HG03520 (cell line): ENCODE data around the gene CARTPT.

Experiments
- ATAC-seq: cut with Tn5 transposase; IDR thresholded peaks from one replicate; pipeline ENCODE4 v1.9.1; 2021; ENCODE audit warnings: mild to moderate bottlenecking, moderate library complexity; ENCODE audit not compliant: unreplicated experiment

The CARTPT gene

GRCh38 chr5:71719063-71719964, at the start of gene CARTPT:
Gene CARTPT (plus strand): TSS chr5:71719275. CDS start chr5:71719294, 19 bp downstream.
- no peak for ATAC-seq

- ATAC-seq: no peak
Measured at GRCh38 chr5:71677977-71678376, 41.1 kb upstream of the CARTPT start.

- no peak for ATAC-seq
Measured at GRCh38 chr5:71679714-71680113, 39.4 kb upstream of the CARTPT start.

GRCh38 chr5:71680510-71680909, 38.6 kb upstream of the CARTPT start:
- ATAC-seq: no peak

DNA sequence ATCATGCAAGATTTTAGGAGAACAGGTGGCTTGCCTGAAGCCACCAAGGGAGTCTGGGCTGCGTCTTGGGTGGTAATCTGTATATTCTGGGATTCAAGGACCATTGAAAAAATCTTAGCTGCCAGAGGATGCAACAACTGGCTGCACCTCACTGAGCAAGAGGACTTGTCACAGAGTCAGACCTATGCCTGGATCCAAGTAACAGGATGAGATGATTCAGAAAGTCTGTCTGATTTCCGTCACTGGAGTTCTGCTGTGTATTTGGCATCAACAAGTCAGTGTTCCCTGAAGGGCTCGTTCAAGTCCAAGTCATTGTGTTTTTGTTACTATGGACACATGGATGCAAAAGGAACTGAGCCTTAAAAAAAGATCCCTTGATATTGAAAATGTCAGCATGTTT, 37.8 kb upstream of the CARTPT start:
- ATAC-seq: no peak

GRCh38 chr5:71684309-71684708, 34.8 kb upstream of the CARTPT start:
- ATAC-seq: no peak

GRCh38 chr5:71693828-71694427, 25.1 kb upstream of the CARTPT start:
- no peak for ATAC-seq

GRCh38 chr5:71695071-71695470, 24.0 kb upstream of the CARTPT start:
- no peak for ATAC-seq

- no peak for ATAC-seq
Measured at GRCh38 chr5:71695595-71695994, 23.5 kb upstream of the CARTPT start.

DNA sequence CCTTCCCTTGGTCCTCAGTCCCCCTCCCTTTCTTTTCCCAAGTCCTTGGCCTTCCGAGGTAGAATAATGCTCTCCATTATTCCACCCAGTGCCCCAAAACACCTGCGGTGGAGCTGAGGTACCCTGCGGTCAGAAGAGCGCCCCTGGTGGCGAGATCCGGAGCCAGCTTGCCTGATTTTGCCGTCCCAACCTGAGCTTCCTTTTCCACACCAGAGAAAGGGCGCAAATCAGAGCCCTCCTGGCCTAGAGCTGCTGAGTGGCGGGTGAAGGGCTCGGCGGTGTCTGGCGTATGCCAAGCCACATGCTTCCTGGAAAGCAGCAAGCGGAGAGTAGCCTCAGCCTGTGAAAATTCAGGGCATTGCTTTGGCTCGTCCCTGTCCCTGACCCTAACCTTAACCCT, 21.1 kb upstream of the CARTPT start:
- ATAC-seq: no peak

DNA sequence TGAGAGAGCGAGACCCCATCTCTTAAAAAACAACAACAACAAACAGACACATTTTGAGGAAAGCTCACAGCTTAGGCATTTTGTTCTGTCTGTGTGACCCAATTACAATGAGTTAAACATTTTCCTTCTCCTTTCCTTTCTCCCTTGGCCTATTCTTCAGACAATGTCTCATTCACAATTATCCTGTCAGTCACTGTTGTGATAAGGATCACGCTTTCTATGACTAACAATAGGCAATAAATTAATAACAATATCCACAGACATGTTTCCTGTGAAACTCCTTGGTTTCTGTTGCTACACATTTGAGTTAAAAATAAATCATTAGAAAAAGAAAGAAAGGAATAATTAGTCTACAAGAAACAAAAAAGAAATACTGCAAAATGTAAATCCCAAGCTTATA, 19.8 kb upstream of the CARTPT start:
- ATAC-seq: no peak

GRCh38 chr5:71699751-71700150, 19.3 kb upstream of the CARTPT start:
- ATAC-seq: no peak

- ATAC-seq: no peak
Measured at GRCh38 chr5:71700803-71701202, 18.3 kb upstream of the CARTPT start.

- ATAC-seq: no peak
Measured at GRCh38 chr5:71701407-71701806, 17.7 kb upstream of the CARTPT start.

- no peak for ATAC-seq
Measured at GRCh38 chr5:71703941-71704340, 15.1 kb upstream of the CARTPT start.

DNA sequence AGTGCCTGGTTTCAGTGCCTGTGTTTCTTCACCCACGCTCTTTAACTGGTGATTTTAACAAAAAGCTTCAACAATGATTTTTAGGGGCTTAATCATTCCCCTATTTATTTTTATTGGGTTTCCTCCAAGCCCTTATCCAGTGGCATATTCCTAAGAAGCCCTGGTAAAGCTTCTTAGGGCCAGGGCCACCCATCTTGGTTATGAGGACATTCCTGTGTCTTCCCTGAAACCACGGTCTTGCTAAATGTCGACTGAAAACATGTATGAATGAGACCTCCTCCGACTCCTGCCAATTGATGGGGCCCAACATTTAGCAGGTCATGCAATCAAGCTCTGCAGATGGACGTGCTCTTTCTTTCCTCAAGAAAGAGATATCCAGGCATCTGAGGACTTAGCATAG, 13.7 kb upstream of the CARTPT start:
- ATAC-seq: no peak

GRCh38 chr5:71706906-71707305, 12.2 kb upstream of the CARTPT start:
- no peak for ATAC-seq

GRCh38 chr5:71711610-71712009, 7.5 kb upstream of the CARTPT start:
- ATAC-seq: no peak

DNA sequence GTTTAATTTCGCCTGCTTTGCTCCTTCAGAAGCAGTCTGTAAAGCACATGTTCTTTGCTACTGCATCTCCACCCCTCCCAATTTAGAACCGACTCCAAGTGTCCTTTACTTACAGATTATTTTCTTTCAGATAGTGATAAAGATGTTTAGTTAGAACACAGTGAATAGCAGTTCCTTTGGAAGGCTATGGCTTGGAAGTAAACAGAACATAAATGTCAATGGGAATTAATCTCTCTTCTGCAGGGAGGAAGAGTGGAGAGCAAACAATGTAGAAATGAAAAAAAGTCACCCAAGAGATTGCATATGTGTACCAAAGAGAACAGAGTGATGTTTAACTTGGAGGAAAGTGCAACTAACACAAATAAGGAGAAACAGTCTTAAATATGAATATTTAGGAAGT, 4.2 kb upstream of the CARTPT start:
- ATAC-seq: no peak

DNA sequence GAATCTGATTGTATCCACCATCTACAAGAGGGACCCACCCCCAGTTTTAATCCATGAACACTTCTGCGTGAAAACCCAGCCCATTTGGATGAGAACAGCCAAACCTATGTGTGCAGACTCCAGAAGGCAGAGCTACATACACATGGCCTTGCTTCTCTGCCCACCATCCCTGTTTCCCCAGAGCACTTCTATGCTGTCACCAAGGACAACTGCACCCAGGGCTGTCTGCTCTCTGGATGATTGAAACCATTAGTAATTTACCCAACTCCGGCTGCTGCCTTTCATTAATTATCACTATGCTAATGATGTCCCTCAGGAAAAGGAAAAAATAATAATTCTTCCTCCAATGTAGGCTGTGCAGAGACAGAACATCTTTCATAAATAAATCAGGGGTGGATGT, 8.9 kb downstream of the CARTPT start:
- no peak for ATAC-seq

DNA sequence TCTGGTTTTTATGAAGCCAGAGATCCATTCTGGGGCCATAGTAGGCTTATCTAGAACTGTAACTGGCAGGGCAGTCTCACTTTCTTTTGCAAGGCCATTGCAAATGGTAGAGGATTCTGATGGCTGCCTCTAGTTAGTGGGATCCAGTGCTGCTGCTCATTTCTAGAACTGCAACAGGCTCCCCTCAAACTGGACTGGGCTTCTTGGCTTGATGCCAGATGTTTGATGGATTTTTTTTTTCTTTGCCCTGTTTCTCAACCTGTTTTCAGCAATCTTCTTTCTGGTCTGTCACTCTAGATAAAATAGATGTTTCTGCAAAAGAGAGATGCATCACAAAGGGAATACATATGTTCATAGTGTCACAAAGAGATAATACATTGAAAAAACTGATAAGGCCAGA, 11.9 kb downstream of the CARTPT start:
- no peak for ATAC-seq

- no peak for ATAC-seq
Measured at GRCh38 chr5:71732011-71732410, 12.9 kb downstream of the CARTPT start.
